Coronary artery (tissue), 2 donors: ENCODE measurements around the gene ABCC1.
"Not testable (repeated sequence)": the region's sequence is repeated elsewhere in the genome, so short reads cannot be mapped to it uniquely, and the experiment has no call there.

Experiments
- DNase-seq: peaks from one replicate; pipeline ENCODE4 v3.0.0-alpha.2; 2017; ENCODE audit warnings: low spot score
- H3K27ac ChIP-seq, 2 donors: fragments of 200-600 bp; sonication (generic); one replicate each; pipeline ENCODE4 v1.5.1; 2016 to 2019
- H3K4me3 ChIP-seq: fragments of 200-600 bp; sonication (generic); 2 replicates; pipeline ENCODE4 v1.5.1; 2016; ENCODE audit warnings: mild to moderate bottlenecking, moderate library complexity
- CTCF ChIP-seq: fragments of 200-600 bp; sonication (generic); IDR thresholded peaks from one replicate; pipeline ENCODE4 v1.5.1; 2019; ENCODE audit warnings: antibody characterized with exemption

The ABCC1 gene

GRCh38 chr16:16176328-16176727 is 226.9 kb downstream of the ABCC1 start:
- no peak for TF ChIP-seq CTCF
- H3K4me3 ChIP-seq: no peak overlapping the region
- H3K27ac ChIP-seq: no peak overlapping the region
- DNase-seq: no peak

- no peak for DNase-seq
- no peak for TF ChIP-seq CTCF
Observed at GRCh38 chr16:16178455-16179162, 229.2 kb downstream of the ABCC1 start.

GRCh38 chr16:16181748-16182147 is 232.3 kb downstream of the ABCC1 start:
- not testable (repeated sequence) for H3K27ac ChIP-seq, DNase-seq, H3K4me3 ChIP-seq

More at GRCh38 chr16:16178455-16179162, 229.2 kb downstream of the ABCC1 start:
- H3K4me3 ChIP-seq: no peak overlapping the region
- H3K27ac ChIP-seq: no peak overlapping the region

GRCh38 chr16:16182918-16183317 is 233.5 kb downstream of the ABCC1 start:
- no peak for DNase-seq
- TF ChIP-seq CTCF: no peak

GRCh38 chr16:16183562-16183961 is 234.1 kb downstream of the ABCC1 start:
- no peak for TF ChIP-seq CTCF
- Histone ChIP-seq H3K4me3 (no peak overlapping the region), H3K27ac (no peak overlapping the region)
- no peak for DNase-seq

More at GRCh38 chr16:16182918-16183317, 233.5 kb downstream of the ABCC1 start:
- H3K4me3 ChIP-seq: no peak overlapping the region
- no peak overlapping the region for H3K27ac ChIP-seq

GRCh38 chr16:16184594-16184993 is 235.2 kb downstream of the ABCC1 start:
- TF ChIP-seq CTCF: no peak
- H3K4me3 ChIP-seq: no peak overlapping the region
- no peak for DNase-seq
- no peak overlapping the region for H3K27ac ChIP-seq

GRCh38 chr16:16185095-16185494 is 235.7 kb downstream of the ABCC1 start:
- no peak for TF ChIP-seq CTCF
- no peak for DNase-seq
- Histone ChIP-seq H3K4me3 (no peak overlapping the region), H3K27ac (no peak overlapping the region)
